Measurements from ENCODE around the gene RNPEPL1.
A peak's percentile ranks its signal among the peaks of the same experiment; 100 is the strongest.

- TF ChIP-seq CTCF (IDR thresholded peaks at IDR 0.05) (peak in 1 of 4 experiments; percentile 7), EP300 (IDR thresholded peaks at IDR 0.05) (no peak), POLR2AphosphoS5 (IDR thresholded peaks at IDR 0.05) (no peak)
Measured at GRCh38 chr2:240556553-240557100, 11.7 kb upstream of the RNPEPL1 start.

Data from sigmoid colon (tissue), 4 donors.